GM19193 (cell line): Measurements from ENCODE around the gene ZDHHC11B.

Source experiments
- POLR2A ChIP-seq: IDR thresholded peaks from 4 replicates; pipeline ENCODE4 v1.6.1; 2011; ENCODE audit not compliant: insufficient read depth, insufficient read length; ENCODE audit errors: extremely low read depth

Gene ZDHHC11B

DNA sequence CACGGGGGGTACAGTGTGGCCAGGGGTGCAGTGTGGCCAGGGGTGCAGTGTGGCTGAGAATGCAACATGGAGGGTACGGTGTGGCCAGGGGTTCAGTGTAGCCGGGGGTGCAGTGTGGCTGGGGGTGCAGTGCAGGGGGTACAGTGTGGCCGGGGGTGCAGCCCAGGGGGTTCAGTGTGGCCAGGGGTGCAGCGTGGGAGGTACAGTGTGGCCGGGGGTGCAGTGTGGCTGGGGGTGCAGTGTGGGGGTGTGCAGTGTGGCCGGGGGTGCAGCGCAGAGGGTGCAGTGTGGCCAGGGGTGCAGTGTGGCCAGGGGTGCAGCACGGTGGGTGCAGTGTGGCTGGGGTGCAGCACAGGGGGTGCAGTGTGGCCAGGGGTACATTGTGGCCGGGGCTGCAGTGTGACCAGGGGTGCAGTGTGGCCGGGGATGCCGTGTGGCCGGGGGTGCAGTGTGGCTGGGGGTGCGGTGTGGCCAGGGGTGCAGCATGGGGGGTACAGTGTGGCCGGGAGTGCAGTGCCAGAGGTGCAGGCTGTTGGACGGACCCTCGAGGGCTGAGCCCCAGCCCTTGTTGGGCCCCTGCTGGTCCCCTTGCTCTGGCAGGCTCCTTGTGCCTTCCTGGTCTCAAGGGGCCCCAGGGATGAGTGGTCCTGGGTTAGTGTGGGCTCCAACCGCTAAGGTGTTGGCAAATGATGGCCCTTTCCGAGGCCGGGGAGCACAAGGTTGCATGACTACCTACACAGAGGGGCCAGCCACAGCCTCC is 109.2 kb downstream of the ZDHHC11B start:
- no peak for TF ChIP-seq POLR2A

DNA sequence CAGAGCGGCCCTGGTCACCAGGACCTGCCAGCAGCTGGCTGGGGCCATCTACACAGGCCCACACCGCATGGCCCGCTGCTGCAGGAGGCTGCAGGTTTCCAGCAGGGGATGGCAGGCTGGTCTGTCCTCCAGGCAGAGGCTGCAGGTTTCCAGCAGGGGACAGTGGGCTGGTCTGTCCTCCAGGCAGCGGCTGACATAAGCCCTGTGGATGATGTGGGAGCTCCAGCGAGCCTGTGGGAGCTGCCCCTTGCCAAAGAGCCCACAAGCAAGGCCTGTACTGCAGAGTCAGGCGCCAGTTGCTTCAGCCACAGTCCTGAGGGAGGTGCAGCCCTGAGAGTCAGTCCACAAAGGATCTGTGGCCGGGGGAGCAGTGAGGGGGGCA is 109.9 kb downstream of the ZDHHC11B start:
- no peak for TF ChIP-seq POLR2A

DNA sequence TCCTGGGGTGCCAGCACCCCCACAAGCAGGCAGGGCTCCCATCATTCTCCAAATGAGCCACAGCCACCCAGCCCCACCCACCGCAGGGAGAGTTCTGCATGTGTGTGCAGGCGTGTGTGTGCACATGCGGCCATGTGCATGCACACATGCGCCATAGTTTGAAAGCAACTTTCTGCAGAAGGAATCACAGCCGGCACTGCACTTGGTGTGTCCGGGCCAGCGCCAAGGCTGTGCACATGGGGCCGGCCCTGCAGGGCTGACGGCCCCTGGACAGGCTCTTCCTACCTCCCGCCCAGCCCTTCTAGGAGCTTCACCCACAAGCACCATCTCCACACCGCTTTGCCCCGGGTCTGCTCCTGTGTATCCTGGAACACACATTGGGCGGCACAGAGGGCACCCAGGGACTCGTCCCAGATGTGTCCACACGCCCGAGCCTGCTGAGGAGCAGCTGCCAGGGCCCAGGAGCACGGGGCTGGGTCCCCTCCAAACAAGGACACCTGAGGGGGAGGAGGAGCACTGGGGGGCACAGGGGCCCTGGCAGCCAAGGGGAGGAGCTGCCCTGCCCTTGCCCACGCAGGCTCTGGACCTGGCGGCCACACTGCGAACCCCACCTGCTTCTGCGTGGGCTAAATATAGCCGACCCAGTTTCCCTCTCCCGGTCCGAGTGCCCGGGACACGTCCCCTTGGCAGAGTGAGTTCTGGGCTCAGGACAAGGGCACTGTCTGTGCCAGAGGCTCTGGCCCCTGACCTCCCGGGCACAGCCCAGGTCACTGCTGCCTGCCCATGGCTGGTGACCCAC is 110.5 kb downstream of the ZDHHC11B start:
- TF ChIP-seq POLR2A, result no peak

DNA sequence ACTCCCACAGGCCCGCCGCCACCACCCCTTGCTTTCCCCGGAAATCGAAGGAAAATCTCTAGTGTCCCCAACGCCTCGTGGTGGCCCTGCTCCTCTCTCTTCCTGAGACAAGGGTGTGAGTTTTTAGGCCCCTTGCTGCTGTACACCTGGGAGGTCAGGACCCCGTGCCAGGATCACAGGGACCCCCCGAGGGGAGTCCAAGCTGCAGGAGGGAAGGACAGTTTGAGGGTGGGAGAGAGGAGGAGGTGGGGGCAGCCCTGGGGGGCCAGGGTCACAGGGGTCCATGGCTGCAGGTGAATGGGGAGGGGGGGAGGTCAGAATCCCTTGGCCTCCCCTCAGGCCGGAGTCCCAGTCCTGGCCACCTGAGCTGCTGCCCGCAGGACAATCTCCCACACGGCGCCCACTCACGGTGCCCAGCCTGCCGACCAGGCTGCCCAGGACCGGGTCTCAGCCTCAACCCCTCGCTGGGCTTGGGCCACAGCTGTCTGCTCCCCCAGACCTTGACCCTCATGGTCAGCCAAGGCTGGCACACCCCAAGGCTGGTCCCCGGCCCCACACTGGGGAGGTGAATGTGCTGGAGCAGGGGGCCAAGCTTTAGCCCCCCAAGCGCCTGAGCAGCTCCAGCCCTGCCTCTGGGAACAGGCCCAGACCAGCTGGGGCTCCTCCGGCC is 111.2 kb downstream of the ZDHHC11B start:
- no peak for TF ChIP-seq POLR2A

DNA sequence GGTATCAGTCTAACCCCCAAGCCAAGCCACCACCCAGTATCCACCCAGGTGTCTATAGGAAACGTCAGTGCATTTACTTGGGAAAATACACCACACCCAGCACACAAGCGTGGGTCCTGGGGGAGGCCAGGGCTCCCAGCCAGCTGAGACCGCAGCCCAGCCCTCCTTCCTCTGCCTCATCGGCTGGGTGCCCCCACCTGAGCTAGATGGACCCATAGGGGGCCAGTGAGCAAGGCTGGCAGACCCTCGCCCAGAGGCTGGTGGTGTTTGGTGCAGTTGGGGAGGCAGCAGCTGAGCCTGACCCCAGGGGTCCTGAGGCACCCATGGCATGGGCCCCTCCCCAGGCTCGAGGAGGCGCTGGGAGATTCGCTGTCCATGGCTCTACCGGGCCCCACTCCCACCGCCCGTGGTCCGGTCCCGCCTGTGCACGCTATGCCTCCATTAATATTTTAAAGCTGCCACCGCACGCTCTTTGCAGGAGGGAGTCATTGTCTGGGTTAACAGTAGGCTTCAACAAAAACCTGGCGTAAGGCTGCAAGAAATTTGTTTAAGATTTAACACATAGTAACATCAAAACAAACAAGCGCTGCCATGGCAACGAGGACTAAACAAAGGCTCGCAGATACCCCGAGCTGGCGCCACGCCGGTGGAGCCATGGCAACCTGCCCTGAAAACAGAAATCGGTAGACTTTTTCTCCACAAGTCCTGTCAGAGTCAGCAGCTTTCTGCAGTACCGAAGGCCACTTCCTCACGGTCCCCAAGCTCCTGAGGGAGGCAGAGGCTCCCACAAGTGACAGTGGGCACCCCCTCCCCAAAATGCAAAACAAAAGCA is 112.0 kb downstream of the ZDHHC11B start:
- TF ChIP-seq POLR2A, result no peak

DNA sequence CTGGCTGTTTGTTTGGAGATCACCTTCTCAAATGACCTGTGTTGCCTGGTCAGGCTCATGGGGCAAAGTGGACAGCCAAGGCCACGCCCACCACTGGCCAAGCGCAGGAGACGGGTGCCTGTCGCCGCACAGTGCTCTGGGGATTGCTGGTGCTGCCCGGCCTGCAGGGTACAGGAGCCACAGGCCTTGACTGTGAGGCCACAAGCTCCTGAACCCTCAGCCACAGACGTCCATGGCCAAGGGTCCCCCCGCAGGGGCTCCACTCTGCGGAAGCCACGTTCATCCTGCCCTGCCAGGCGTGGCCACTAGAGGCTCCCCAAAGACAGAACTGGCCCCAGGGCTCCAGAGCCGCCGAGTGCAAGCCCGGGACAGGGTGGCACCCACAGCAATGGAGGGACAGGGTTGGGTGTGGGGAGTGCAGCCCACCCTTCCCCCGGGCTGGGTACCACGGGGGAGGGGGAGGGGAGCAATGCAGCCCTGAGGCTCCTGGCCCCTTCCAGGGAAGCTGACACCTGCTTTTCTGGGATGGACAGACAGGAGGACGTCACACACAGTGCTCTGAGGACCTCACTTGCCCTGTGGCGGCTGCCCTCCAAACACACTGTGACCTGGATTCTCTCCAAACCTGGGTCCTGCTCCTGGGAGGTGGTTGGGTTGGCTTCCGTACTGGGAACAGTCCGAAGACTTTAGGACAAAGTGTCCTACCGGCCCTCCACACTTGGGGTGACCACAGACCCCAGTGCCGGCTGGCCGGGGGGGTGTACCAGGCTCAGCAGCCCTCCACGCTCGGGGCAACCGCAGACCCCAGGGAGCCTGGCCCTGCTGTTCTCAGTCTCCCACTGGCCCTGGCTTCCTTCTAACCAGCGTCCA is 112.8 kb downstream of the ZDHHC11B start:
- TF ChIP-seq POLR2A, result no peak

DNA sequence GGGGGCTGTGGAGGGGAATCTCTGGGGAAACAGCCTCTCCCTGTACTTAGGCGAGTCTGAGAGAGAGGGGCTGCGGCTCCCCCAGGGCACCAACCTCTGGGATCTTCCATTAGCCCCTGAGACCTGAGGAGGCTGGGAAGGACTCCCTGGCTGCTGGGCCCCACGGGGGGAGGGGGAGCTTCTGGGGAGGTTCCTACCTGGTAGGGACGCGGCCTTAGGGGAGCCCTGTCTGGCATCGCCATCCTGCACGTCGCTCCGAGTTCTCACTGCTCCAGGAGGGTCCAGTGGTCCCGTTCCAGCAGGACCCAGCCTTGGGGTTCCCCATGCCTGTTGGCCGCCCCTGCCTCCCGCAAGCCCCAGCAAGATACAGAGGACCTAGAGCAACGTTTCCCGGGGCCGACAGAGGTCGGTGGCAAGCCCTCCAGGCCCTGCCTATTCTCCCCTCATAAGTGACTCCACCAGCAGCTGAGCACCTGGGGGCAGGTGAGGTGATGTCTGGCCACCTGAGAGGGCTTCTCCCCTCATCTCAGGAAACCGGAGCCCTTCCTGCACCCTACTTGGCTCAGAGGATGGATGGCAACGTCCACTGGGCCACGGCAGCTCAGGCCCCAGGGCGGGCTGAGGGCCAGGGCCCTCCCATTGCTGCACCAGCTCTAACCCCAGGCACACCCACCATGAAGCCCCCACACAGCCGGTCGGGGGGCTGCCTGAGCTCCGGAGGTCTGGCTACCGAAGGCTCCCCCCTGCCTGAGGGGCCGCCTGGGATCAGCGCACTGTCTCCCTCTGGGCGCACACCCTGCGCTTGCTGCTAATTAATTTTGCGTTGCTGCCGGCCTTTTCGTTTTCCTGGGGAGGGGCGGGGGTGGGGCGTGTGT is 113.9 kb downstream of the ZDHHC11B start:
- TF ChIP-seq POLR2A, result no peak

DNA sequence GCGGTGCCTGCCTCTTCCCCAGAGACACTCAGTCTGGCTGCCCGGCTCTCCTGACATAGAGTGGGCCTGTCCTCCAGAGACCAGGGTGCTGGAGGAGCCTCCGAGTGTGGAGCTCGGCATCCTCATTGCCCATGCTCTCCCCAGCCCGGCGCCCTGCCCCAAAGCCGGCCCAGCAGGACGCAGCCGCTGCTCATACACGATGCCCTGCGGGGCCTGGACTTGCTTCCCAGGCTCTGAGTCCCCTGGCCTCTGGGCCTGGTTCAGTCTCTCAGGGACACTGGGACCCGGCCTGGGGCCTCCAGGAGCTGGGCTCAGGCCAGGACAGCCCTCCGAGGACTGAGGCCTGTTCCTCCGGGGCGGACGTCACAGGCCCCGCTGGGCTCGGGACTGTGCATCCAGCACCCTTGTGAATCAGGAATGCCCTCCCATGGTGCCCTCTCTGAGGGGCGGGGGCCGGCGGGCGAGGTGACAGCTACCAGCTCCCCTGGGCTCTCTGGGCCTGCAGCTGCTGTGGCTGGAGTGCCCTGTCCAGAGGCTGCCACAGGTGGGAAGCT is 114.6 kb downstream of the ZDHHC11B start:
- no peak for TF ChIP-seq POLR2A

DNA sequence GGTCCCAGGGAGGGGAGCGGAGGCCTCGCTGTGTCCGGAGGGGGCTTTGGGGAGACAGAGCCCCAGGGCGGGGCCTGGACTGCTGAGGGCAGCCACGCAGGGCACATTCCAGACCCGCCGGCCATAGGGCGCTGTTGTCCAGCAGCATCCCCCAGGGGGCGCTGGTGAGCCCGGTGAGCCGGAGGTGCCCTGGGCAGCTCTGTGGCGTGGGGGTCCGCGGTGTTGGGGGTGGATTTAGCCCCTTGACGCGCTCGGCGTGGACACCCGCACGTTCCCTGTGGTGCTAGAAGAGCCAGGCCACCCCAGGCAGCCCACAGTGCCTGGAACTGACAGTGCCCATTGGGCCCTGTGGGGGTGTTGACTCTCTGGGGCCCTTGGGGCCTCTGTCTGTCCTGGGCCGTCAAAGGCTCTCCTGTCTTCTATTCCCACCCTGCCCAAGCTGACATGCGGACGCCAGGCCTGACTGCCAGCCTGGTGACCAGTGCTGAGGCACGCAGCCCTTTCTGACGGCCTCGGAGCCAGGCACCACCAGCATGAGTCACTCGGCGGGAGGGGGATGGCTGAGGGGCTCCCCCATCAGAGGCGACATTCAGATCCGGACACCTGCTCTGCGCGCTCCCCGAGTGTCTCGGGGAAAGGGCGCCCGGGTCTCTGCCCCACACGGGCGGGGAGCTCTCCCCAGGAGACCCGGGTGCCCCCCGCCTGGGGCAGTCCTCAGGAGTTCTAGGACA is 115.3 kb downstream of the ZDHHC11B start:
- no peak for TF ChIP-seq POLR2A

DNA sequence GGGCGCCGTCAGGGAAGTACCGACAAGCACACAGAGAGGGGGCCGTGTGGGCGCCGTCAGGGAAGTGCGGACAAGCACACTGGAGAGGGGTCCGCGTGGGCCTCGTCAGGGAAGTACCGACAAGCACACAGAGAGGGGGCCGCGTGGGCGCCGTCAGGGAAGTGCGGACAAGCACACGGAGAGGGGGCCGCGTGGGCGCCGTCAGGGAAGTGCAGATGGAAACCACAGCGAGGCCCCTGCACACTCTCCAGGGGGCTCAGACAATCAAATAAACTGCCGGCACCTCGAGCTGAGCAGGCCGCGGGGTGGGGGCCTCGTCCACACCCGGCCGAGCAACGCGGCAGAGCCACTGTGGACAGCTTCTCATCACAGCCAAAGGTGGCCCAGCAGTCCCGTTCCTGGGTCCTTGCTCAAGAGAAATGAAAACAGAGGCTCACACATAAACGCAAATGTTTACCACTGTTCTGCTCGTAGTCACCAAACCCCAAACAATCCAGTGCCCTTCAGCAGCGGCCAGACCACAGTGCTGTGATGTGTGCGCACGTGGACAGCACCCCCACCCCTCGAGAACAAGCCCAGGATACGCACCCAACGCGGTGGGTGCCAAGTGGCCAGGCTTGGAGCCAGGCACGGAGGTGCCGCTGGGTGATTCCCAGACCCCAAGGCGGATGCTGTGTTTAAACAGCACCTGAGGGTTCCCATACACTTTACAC is 116.1 kb downstream of the ZDHHC11B start:
- no peak for TF ChIP-seq POLR2A

DNA sequence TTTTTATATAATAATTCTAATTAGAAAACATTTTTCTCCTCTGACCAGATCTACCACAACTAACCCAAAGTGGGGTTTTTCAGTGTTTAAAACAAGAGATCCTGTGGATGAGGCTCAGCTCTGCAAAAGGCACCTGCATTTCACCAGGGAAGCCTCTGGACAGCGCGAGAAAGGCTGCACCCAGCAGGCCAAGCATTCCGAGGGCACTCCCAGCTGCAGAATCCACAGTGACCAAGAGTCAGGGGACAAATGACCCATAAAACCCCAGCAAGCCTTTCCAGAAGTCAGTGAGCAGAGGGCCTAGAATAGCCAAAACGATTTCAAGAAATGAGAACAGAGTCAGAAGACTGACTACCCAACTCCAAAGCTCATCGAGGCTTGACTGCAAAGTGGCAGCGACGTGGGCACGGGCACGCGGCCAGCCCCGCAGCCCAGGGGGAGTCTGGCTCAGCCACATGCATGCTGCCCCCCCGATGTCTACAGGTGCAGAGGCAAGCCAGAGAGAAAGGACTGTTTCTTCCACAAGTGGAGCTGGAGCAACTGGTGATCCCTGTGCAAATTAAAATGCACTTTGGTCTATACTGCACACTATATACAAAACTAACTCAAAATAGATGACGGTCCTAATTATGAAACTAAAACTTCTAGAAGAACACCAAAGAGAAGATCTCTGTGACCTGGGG is 117.6 kb downstream of the ZDHHC11B start:
- TF ChIP-seq POLR2A, result no peak

DNA sequence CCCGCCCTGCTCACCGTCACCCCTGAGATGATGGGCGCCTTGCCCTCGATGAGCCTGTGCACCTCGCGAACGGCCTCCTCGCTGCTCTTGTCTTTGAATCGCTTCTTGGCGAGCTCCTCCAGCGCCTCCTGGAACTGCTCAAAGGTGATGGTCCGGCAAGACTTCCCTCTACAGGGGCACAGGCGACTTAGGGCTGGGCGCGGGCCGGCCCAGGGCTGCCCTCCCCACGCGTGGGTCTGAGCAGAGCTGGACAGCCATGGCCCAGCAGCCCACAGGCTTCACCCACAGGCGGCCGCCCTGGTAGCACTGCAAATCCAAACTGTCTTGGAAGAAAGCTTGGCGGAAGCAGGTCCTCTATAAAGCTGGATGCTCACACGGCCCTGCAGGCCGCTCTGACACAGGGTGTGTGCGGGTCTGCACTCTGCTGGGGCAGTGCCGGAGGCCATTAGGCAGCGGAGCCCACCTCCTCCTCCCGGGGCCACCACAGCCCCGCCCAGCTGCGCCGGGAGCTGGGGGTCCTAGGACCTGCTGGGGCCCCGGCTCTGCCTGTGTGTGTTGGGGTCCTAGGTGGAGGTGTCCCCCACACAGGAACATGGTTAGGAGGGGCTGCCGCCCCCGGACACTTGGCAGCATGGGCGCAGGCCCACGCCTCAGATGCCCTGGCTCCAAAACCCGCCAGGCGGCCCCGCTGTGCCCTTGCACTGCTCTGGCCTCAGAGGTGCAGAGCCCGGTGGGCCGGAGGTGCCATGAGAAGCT is 118.4 kb downstream of the ZDHHC11B start:
- no peak for TF ChIP-seq POLR2A
